K562 (cell line): ENCODE data around the gene CCDC33. TPM values are rescaled to one million over a fixed set of nuclear protein-coding genes. Genes with fewer than 3 reads are reported as not detected.

ENCODE experiments used
- ATAC-seq: fragments of 200-7000 bp; cut with Tn5 transposase; 3 replicates; pipeline ENCODE4 v1.9.1; 2020; ENCODE audit warnings: moderate library complexity
- BruUV-seq: library from RNA; stranded (reverse); fragments of 400-500 nt; replicated peaks from 2 replicates; lab custom pipeline; 2021; lab: Mats Ljungman, UMichigan
- CTCF ChIA-PET: fragments of 300-600 bp; formaldehyde crosslinking; extraction: SDS; loops from one replicate; lab custom pipeline; 2021; ENCODE audit warnings: low intra/inter-chr PET ratio; lab: Yijun Ruan, JAX
- POLR2A ChIA-PET: fragments of 300-600, 350-650 bp; sonication (Branson Sonifier 250); formaldehyde crosslinking; extraction: SDS; loops from one replicate; lab custom pipeline; 2021; ENCODE audit warnings: antibody characterized with exemption, inconsistent platforms; lab: Yijun Ruan, JAX
- DNase-seq, 4 experiments: peaks; one replicate each; pipeline versions ENCODE4 v3.0.0 to v3.0.0-alpha.2; 2011 to 2018; ENCODE audit warnings: low spot score in 3 of 4, mixed read lengths in 3 of 4; ENCODE audit errors: extremely low read depth in 1 of 4
- FAIRE-seq: peaks from 2 replicates; lab custom pipeline; 2011; peaks lifted over from hg19 to GRCh38; lab: Jason Lieb, UNC
- H2AFZ ChIP-seq: 2 replicates; pipeline ENCODE4 v1.6.0; 2011; ENCODE audit warnings: low read depth, low read length, control low read depth, inconsistent platforms
- H3K27ac ChIP-seq: fragments of 200-600 bp; 3 replicates; pipeline ENCODE4 v1.8.0; 2011; ENCODE audit warnings: low read depth, mild to moderate bottlenecking, control low read depth, inconsistent platforms, low read length, moderate library complexity, mixed read lengths; ENCODE audit errors: extremely low read depth
- H3K27me3 ChIP-seq, 2 experiments: fragments of 300-600 bp in 1 of 2; 2 replicates in 1 of 2; 3 replicates in 1 of 2; pipeline versions ENCODE4 v1.6.0 to v1.8.0; 2011; ENCODE audit warnings: inconsistent platforms in 2 of 2, low read length in 2 of 2, mild to moderate bottlenecking in 1 of 2, mixed read lengths in 1 of 2, moderate library complexity in 1 of 2; ENCODE audit not compliant: control insufficient read depth in 2 of 2, insufficient read depth in 2 of 2
- H3K36me3 ChIP-seq: fragments of 300-600 bp; 3 replicates; pipeline ENCODE4 v1.8.0; 2011; ENCODE audit warnings: mild to moderate bottlenecking, low read length, inconsistent platforms; ENCODE audit not compliant: control insufficient read depth, insufficient read depth
- H3K4me1 ChIP-seq, 2 experiments: fragments of 200-600 bp in 1 of 2; replicated peaks in 1 of 2; 2 replicates in 1 of 2; 3 replicates in 1 of 2; pipeline versions ENCODE4 v1.5.1 to v1.8.0; 2011; ENCODE audit warnings: inconsistent platforms in 2 of 2, low read length in 2 of 2, mild to moderate bottlenecking in 1 of 2, mixed read lengths in 1 of 2, moderate library complexity in 1 of 2; ENCODE audit not compliant: control insufficient read depth in 2 of 2, insufficient read depth in 2 of 2
- H3K4me2 ChIP-seq: 2 replicates; pipeline ENCODE4 v1.6.1; 2011; ENCODE audit warnings: low read length, control low read depth, inconsistent platforms, mixed read lengths; ENCODE audit not compliant: insufficient read depth
- H3K4me3 ChIP-seq: fragments of 200-600 bp; sonication (generic), shearing (Covaris generic); 2 replicates; pipeline ENCODE4 v1.5.1; 2016; ENCODE audit warnings: control low read depth, inconsistent platforms
- H3K79me2 ChIP-seq: fragments of 200-600 bp; 3 replicates; pipeline ENCODE4 v1.8.0; 2011; ENCODE audit warnings: low read length, inconsistent platforms; ENCODE audit not compliant: control insufficient read depth, insufficient read depth
- H3K9ac ChIP-seq, 2 experiments: 2 replicates each; pipeline versions ENCODE4 v1.6.0 to v1.6.1; 2011; ENCODE audit warnings: low read depth in 2 of 2, low read length in 2 of 2, control low read depth in 1 of 2, inconsistent platforms in 1 of 2, mild to moderate bottlenecking in 1 of 2, mixed read lengths in 1 of 2; ENCODE audit not compliant: insufficient read depth in 1 of 2
- H3K9me1 ChIP-seq: one replicate; pipeline ENCODE4 v1.6.0; 2011; ENCODE audit warnings: inconsistent platforms, mild to moderate bottlenecking, low read length, moderate library complexity; ENCODE audit not compliant: control insufficient read depth, insufficient read depth
- H3K9me3 ChIP-seq: replicated peaks from 2 replicates; pipeline ENCODE4 v1.5.1; 2011; ENCODE audit warnings: low read depth, low read length, inconsistent platforms; ENCODE audit not compliant: control insufficient read depth, insufficient read depth
- H4K20me1 ChIP-seq: replicated peaks from 2 replicates; pipeline ENCODE4 v1.6.1; 2011; ENCODE audit warnings: low read length, inconsistent platforms, mixed read lengths; ENCODE audit not compliant: control insufficient read depth, insufficient read depth
- E2F3 ChIP-seq: fragments of 250-450 bp; sonication (Bioruptor Pico); IDR thresholded peaks from 2 replicates; pipeline ENCODE4 v1.4.0; 2020; ENCODE audit warnings: mild to moderate bottlenecking
- ESRRB ChIP-seq: fragments of 250-450 bp; sonication (Bioruptor Pico); IDR thresholded peaks from 2 replicates; pipeline ENCODE4 v1.5.0; 2020; ENCODE audit warnings: mild to moderate bottlenecking, moderate library complexity, borderline replicate concordance
- ETV1 ChIP-seq: fragments of 450-650 bp; conservative IDR thresholded peaks from 2 replicates; pipeline ENCODE4 v1.6.1; 2016; ENCODE audit warnings: missing genetic modification characterization, control low read depth, low read depth, missing compliant biosample characterization
- GTF2E2 ChIP-seq: fragments of 200-800 bp; sonication (Bioruptor generic); IDR thresholded peaks from 2 replicates; pipeline ENCODE4 v1.6.1; 2016; ENCODE audit warnings: missing genetic modification characterization, missing compliant biosample characterization
- HDAC6 ChIP-seq: IDR thresholded peaks from 2 replicates; pipeline ENCODE4 v1.6.1; 2012; ENCODE audit warnings: low read depth, mild to moderate bottlenecking, control low read depth, inconsistent platforms, low read length, moderate library complexity
- HSF4 ChIP-seq: fragments of 250-450 bp; sonication (Bioruptor Pico); IDR thresholded peaks from 2 replicates; pipeline ENCODE4 v2.1.2; 2022; ENCODE audit warnings: mild to moderate bottlenecking, moderate library complexity, borderline replicate concordance
- KAT8 ChIP-seq: fragments of 450-650 bp; IDR thresholded peaks from 2 replicates; pipeline ENCODE4 v1.6.1; 2016; ENCODE audit warnings: low read depth, mild to moderate bottlenecking
- NFXL1 ChIP-seq: fragments of 450-650 bp; formaldehyde crosslinking; IDR thresholded peaks from 2 replicates; pipeline ENCODE4 v1.4.0; 2021; ENCODE audit warnings: mild to moderate bottlenecking
- SIRT6 ChIP-seq: IDR thresholded peaks from one replicate; pipeline ENCODE4 v1.6.1; 2012; ENCODE audit warnings: low read depth, mild to moderate bottlenecking, control low read depth, inconsistent platforms, low read length, moderate library complexity
- THRAP3 ChIP-seq: fragments of 450-650 bp; IDR thresholded peaks from 2 replicates; pipeline ENCODE4 v1.6.1; 2016; ENCODE audit warnings: mild to moderate bottlenecking, inconsistent platforms, borderline replicate concordance
- ZBTB33 ChIP-seq: sonication (generic); formaldehyde crosslinking; IDR thresholded peaks from 2 replicates; pipeline ENCODE4 v1.8.1; 2023; ENCODE audit warnings: mild to moderate bottlenecking, missing genetic modification reagents
- ZNF184 ChIP-seq: sonication (generic); formaldehyde crosslinking; IDR thresholded peaks from 2 replicates; pipeline ENCODE4 v1.5.0; 2020; ENCODE audit warnings: missing genetic modification reagents
- ZNF232 ChIP-seq: sonication (generic); formaldehyde crosslinking; IDR thresholded peaks from 2 replicates; pipeline ENCODE4 v1.8.0; 2022; ENCODE audit warnings: mild to moderate bottlenecking, missing genetic modification reagents
- WGBS: fragments of 100-300 bp; shearing (Covaris generic); methylation state at CpG from one replicate; pipeline ENCODE4 v1.1.6; 2016; ENCODE audit warnings: low coverage, mixed read lengths; ENCODE audit not compliant: insufficient coverage; ENCODE audit errors: missing lambda C conversion rate; 5-methylcytosine and 5-hydroxymethylcytosine counted together
- in situ Hi-C: fragments of 300-500 bp; cut with MboI; formaldehyde crosslinking; loops from 4 replicates; pipeline ENCODE4 v1.15.0; 2018; ENCODE audit warnings: inconsistent platforms, mixed read lengths
- intact Hi-C: fragments of 100-400 bp; cut with micrococcal nuclease; formaldehyde crosslinking; loops from 2 replicates; pipeline ENCODE4 v1.14.2; 2022
- polyA plus RNA-seq, 8 experiments: library from polyadenylated mRNA; depleted of rRNA in 4 of 8; stranded (reverse) in 5 of 8; unstranded in 3 of 8; fragments of >200 nt; fragmentation: Nextera tagmentation in 2 of 8; fragmentation: Illumina TruSeq in 1 of 8; extraction: Ambion mirVana in 2 of 8; extraction: Trizol in 1 of 8; gene quantifications; 2 replicates each; pipeline versions ENCODE4 v1.2.1 to v1.2.3, GENCODE V29; 2011 to 2014; ENCODE audit warnings: inconsistent platforms in 1 of 8, missing spikeins in 1 of 8
- total RNA-seq, 7 experiments: library from RNA; depleted of rRNA in 6 of 7; stranded (reverse); fragments of >200 nt in 6 of 7; fragmentation: Illumina TruSeq in 2 of 7; extraction: Trizol in 2 of 7; gene quantifications; 2 replicates each; pipeline versions ENCODE4 v1.2.1 to v1.2.3, GENCODE V29; 2011 to 2021; ENCODE audit warnings: low replicate concordance in 1 of 7
- TF ChIP-seq, protein P1 (sequence below): fragments of 250-450 bp; sonication (Bioruptor Pico); IDR thresholded peaks from 2 replicates; pipeline ENCODE4 v1.8.0; 2021; ENCODE audit warnings: borderline replicate concordance, mild to moderate bottlenecking, moderate library complexity; ENCODE audit not compliant: poor library complexity, severe bottlenecking
- TF ChIP-seq, protein P2 (sequence below): fragments of 250-450 bp; sonication (Bioruptor Pico); IDR thresholded peaks from 2 replicates; pipeline ENCODE4 v1.5.0; 2021; ENCODE audit warnings: mild to moderate bottlenecking, moderate library complexity

The CCDC33 gene
- total and polyA plus RNA-seq, 9 of the 15 experiments (the other 6 are each of a cell fraction or from before 2014, with no cell fraction given) = 0.08 to 1.1 (median 0.15) TPM; not detected in 4

GRCh38 chr15:74283368-74283767, 47.2 kb downstream of the CCDC33 start:
- FAIRE-seq = no peak
- peaks cover 15 to 43% of the 10 kb centered on the region in 2 experiments; a peak in 4 of 5 replicates for H3K27me3 ChIP-seq
- CTCF ChIA-PET = no interaction called here

More at GRCh38 chr15:74283368-74283767, 47.2 kb downstream of the CCDC33 start:
- Histone ChIP-seq H2AFZ (no peak overlapping the region), H3K79me2 (no peaks in the 10 kb centered on the region), H3K9ac (no peak overlapping the region), H4K20me1 (peaks cover 13% of the 10 kb centered on the region; the same call in 1 of the 2 replicates), H3K9me1 (no peaks in the 10 kb centered on the region), H3K4me2 (no peak overlapping the region), H3K27ac (no peak overlapping the region), H3K36me3 (no peaks in the 10 kb centered on the region), H3K4me1 (no peaks in the 10 kb centered on the region), H3K4me3 (no peak overlapping the region), H3K9me3 (no peaks in the 10 kb centered on the region)
- DNase-seq = no peak
- TF ChIP-seq THRAP3 (no peak), ETV1 (tag) (no peak), E2F3 (CRISPR knock-in tag) (no peak), SIRT6 (no peak), ESRRB (CRISPR knock-in tag) (no peak), ZNF232 (CRISPR knock-in tag) (no peak), HDAC6 (no peak), ZNF184 (CRISPR knock-in tag) (no peak), NFXL1 (CRISPR knock-in tag) (no peak), KAT8 (no peak), HSF4 (CRISPR knock-in tag) (no peak), ZBTB33 (CRISPR knock-in tag) (no peak), GTF2E2 (tag) (no peak)
- TF ChIP-seq, protein P1, sequence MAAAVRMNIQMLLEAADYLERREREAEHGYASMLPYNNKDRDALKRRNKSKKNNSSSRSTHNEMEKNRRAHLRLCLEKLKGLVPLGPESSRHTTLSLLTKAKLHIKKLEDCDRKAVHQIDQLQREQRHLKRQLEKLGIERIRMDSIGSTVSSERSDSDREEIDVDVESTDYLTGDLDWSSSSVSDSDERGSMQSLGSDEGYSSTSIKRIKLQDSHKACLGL (CRISPR knock-in tag) = no peak
- TF ChIP-seq, protein P2, sequence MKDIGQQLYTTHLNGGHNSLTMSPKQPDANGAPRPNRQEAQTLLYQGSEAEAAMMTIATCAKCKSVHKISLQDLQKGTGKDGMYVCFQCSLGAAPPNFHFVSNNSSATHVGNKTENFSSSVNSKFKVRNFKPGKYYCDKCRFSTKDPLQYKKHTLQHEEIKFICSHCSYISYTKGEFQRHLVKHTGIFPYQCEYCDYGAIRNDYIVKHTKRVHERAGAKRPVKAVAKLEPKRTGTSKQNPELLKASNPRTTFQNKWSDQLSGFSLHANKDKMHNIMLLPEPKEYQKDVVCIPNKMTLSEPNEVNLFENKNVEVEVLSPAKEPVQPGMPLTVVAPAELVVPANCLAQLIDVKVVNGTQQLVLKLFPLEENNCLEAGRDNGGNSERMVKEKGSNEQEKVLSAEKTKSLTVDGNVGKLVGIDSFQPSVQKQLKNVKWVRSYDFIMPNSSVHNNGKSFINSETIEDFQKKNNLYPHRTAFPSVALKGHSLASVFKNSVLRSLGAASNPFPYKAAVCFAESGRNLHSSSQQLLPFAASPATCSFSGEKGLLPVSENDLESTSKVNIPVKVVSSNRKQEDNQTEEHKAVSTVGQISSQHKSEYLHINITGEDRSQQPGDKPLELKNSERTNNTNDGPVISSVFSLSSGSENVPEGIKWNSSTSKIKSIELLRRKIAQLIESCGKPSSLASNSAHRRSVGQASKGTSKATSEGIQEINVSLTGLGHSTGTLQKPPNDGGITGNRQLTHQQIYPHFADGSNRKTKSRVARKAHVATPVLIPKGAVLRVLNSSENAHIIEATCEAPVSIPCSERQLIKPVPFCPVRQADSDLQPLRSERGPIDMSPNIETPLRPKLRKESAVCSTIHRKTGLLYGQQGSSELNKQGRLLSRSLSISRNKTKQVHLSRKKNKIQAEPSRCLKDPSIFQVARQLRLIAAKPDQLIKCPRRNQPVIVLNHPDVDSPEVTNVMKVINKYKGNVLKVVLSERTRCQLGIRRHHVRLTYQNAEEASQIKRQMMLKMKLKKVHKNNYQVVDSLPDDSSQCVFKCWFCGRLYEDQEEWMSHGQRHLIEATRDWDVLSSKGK (CRISPR knock-in tag) = no peak
- ATAC-seq = no peak
- no TSS peak for BruUV-seq
- intact Hi-C loops = no loop called here
- POLR2A ChIA-PET = no interaction called here
- in situ Hi-C loops = loop anchor here (25.0 kb wide), 1 partner anchor 1646 kb away; no protein-coding TSS in a partner anchor
- under 1% methylated on average over 7 of the region's 7 CpGs for WGBS
